ENCODE results near the gene FAM219B. TPM values are rescaled to one million over a fixed set of nuclear protein-coding genes. Genes with fewer than 3 reads are reported as not detected.

FAM219B gene
- total and polyA plus RNA-seq, 2 of the 8 experiments (the other 6 are each of a cell fraction or from before 2014, with no cell fraction given) = 57.1 to 66.6 TPM

- peaks cover 8 to 50% of the 10 kb centered on the region in 2 experiments for H3K79me2 ChIP-seq (ENCODE audit: control insufficient read depth in 1 of 2, insufficient read depth in 2 of 2, low read length in 2 of 2)
- H2BK120ac ChIP-seq (replicated peaks; ENCODE audit: low read depth, low read length) = no peak overlapping the region
- no peak overlapping the region for H2AFZ ChIP-seq (ENCODE audit: low read length)
- no peaks in the 10 kb centered on the region for H3K9me3 ChIP-seq (ENCODE audit: insufficient read depth in 2 of 2, low read depth in 1 of 2, low read length in 1 of 2)
- ChIA-PET CTCF (ENCODE audit: partially characterized antibody) (interaction anchor here (1.3 to 2.4 kb wide), 3 partner anchors 14 to 35 kb away, joined by 4 to 14 read pairs (median 8); no protein-coding TSS in a partner anchor), POLR2A (ENCODE audit: partially characterized antibody) (interaction anchor here (1.0 to 4.1 kb wide), 7 partner anchors 20 to 94 kb away, joined by 3 to 29 read pairs (median 5); partner anchors contain the start of genes FAM219B, RPP25 and ULK3)
- WGBS, 2 experiments (ENCODE audit: extremely low coverage in 1 of 2, insufficient coverage in 1 of 2, insufficient read length in 1 of 2, insufficient replicate concordance in 2 of 2, low coverage in 1 of 2, low lambda C conversion rate in 2 of 2, missing lambda C conversion rate in 1 of 2) = 1% methylated on average over 18 of the region's 18 CpGs; no CpG with 5 or more reads in 1 of the 2 experiments
- H4K5ac ChIP-seq (ENCODE audit: insufficient read length, low read depth, low read length) = peak overlapping the region; percentile 86
- H3K36me3 ChIP-seq (ENCODE audit: control insufficient read depth in 2 of 4, insufficient read depth in 4 of 4, low read length in 3 of 4) = no peaks in the 10 kb centered on the region; a peak in 1 of 8 replicates
- H2BK5ac ChIP-seq (ENCODE audit: low read depth, low read length) = peak overlapping the region; percentile 75; the same call in 1 of the 2 replicates
- TF ChIP-seq E2F6 (IDR thresholded peaks at IDR 0.05) = 0 out of 2 replicates have a peak, but pooled peaks have one; percentile 11
- no peak for TF ChIP-seq CTCF (IDR thresholded peaks at IDR 0.05; ENCODE audit: control extremely low read depth in 1 of 3, insufficient read depth in 1 of 3, low read depth in 1 of 3, low read length in 3 of 3)
- 0 out of 2 replicates have a peak, but pooled peaks have one; percentile 17 for TF ChIP-seq MAX (IDR thresholded peaks at IDR 0.05)
- no peaks in the 10 kb centered on the region for H3K4me1 ChIP-seq (replicated peaks in 1 of 4; ENCODE audit: control insufficient read depth in 3 of 4, insufficient read depth in 4 of 4, low read length in 3 of 4)
- H3K18ac ChIP-seq (ENCODE audit: extremely low read depth, low read length) = peak overlapping the region; percentile 19; the same call in 1 of the 2 replicates
- H3K27me3 ChIP-seq (replicated peaks in 1 of 4; ENCODE audit: control insufficient read depth in 3 of 4, extremely low read depth in 1 of 4, insufficient read depth in 3 of 4, low read length in 3 of 4) = no peaks in the 10 kb centered on the region
- FAIRE-seq (no peak), DNase-seq (ENCODE audit: low read depth in 1 of 2, low spot score in 2 of 2) (no peak)
- peak overlapping the region; percentile 94 for H3K4ac ChIP-seq (replicated peaks; ENCODE audit: insufficient read length, low read depth, low read length)
- H3K23ac ChIP-seq (ENCODE audit: insufficient read length) = peak overlapping the region; percentile 99
- H3K4me2 ChIP-seq (ENCODE audit: insufficient read depth in 1 of 2, low read depth in 2 of 2, low read length in 2 of 2) = peak overlapping the region; percentile 66 to 67
- H2BK12ac ChIP-seq (ENCODE audit: low read depth, low read length) = 0 out of 2 replicates have a peak overlapping the region, but pooled peaks have one; percentile 60
- H3K23me2 ChIP-seq (ENCODE audit: low read depth, low read length) = peaks cover 3% of the 10 kb centered on the region; the same call in 1 of the 2 replicates
- peak overlapping the region; percentile 87 to 95 (median 88) for H3K9ac ChIP-seq (replicated peaks in 1 of 4; ENCODE audit: extremely low read depth in 1 of 4, low read depth in 3 of 4, low read length in 3 of 4)
- peak overlapping the region; percentile 59 for H3K56ac ChIP-seq (replicated peaks; ENCODE audit: insufficient read length, low read depth, low read length)
- H2AK5ac ChIP-seq (ENCODE audit: low read depth, low read length) = no peak overlapping the region
- no peaks in the 10 kb centered on the region for H3K79me1 ChIP-seq (ENCODE audit: low read depth, low read length)
- peak overlapping the region; percentile 84 to 91 (median 86) for H3K4me3 ChIP-seq (ENCODE audit: extremely low read depth in 1 of 4, insufficient read depth in 2 of 4, low read depth in 3 of 4, low read length in 4 of 4)
- peaks cover 1 to 3% of the 10 kb centered on the region in 2 experiments for H4K20me1 ChIP-seq (replicated peaks in 1 of 2; ENCODE audit: control insufficient read depth in 1 of 2, insufficient read depth in 2 of 2, low read length in 2 of 2)
- H4K91ac ChIP-seq (replicated peaks; ENCODE audit: insufficient read length, low read length) = peak overlapping the region; percentile 88
- H4K8ac ChIP-seq (ENCODE audit: extremely low read depth, insufficient read depth, low read length) = peak overlapping the region; percentile 97
- no peak overlapping the region for H2BK20ac ChIP-seq (ENCODE audit: low read length)
- no peak overlapping the region for H2BK15ac ChIP-seq (ENCODE audit: low read length)
- no peak overlapping the region for H3K14ac ChIP-seq (ENCODE audit: insufficient read length)
- H3K27ac ChIP-seq (ENCODE audit: low read depth, low read length) = peak overlapping the region; percentile 93; the same call in 1 of the 2 replicates
Observed at GRCh38 chr15:74937272-74937589, 30.6 kb upstream of the FAM219B start.

All from H1 (cell line).